ENCODE data around the gene ACRBP.

Gene ACRBP

GRCh38 chr12:6614513-6615172 lies 32.6 kb downstream of the ACRBP start:
- no peak for DNase-seq (ENCODE audit: extremely low spot score)
- TF ChIP-seq TARDBP (IDR thresholded peaks at IDR 0.05), result no peak
- no peak for TF ChIP-seq FOXM1 (IDR thresholded peaks at IDR 0.05; ENCODE audit: borderline replicate concordance)
- TF ChIP-seq HDGF (IDR thresholded peaks at IDR 0.05; ENCODE audit: borderline replicate concordance), result no peak
- TF ChIP-seq FOXK2 (IDR thresholded peaks at IDR 0.05), result no peak
- no peak for TF ChIP-seq ZNF384 (IDR thresholded peaks at IDR 0.05)
- no peak for TF ChIP-seq L3MBTL2 (conservative IDR thresholded peaks at IDR 0.05)
- TF ChIP-seq NFRKB (IDR thresholded peaks at IDR 0.05), result no peak
- no peak for TF ChIP-seq ELF4 (IDR thresholded peaks at IDR 0.05)
- no peak for TF ChIP-seq PKNOX1 (IDR thresholded peaks at IDR 0.05)
- no peak for TF ChIP-seq CTBP1 (IDR thresholded peaks at IDR 0.05; ENCODE audit: borderline replicate concordance)
- TF ChIP-seq BHLHE40 (IDR thresholded peaks at IDR 0.05; ENCODE audit: borderline replicate concordance), result no peak
- no peak for TF ChIP-seq SP1 (IDR thresholded peaks at IDR 0.05)
- TF ChIP-seq FOXA1 (IDR thresholded peaks at IDR 0.05), result no peak
- TF ChIP-seq LEF1 (IDR thresholded peaks at IDR 0.05; ENCODE audit: borderline replicate concordance), result no peak
- TF ChIP-seq ARNT (IDR thresholded peaks at IDR 0.05), result no peak
- TF ChIP-seq SUZ12 (IDR thresholded peaks at IDR 0.05), result no peak
- CTCF ChIA-PET, result interaction anchor here (0.6 to 2.3 kb wide), 10 partner anchors 9 to 238 kb away, joined by 3 to 11 read pairs (median 4); partner anchors contain the start of genes MLF2 and ZNF384
- POLR2A ChIA-PET, result interaction anchor here (0.8 to 3.7 kb wide), 8 partner anchors 13 to 238 kb away, joined by 3 to 39 read pairs (median 7); partner anchors contain the start of genes COPS7A, MLF2, MRPL51 and USP5

- CTCF ChIA-PET, result interaction anchor here (0.6 to 2.3 kb wide), 13 partner anchors 8 to 308 kb away, joined by 3 to 11 read pairs (median 4); partner anchors contain the start of genes MLF2, NOP2 and ZNF384
- DNase-seq (ENCODE audit: extremely low spot score), result peak; percentile 87
- 0 out of 2 replicates have a peak, but pooled peaks have one; percentile 57 for TF ChIP-seq HDGF (IDR thresholded peaks at IDR 0.05; ENCODE audit: borderline replicate concordance)
- no peak for TF ChIP-seq SP1 (IDR thresholded peaks at IDR 0.05)
- TF ChIP-seq L3MBTL2 (conservative IDR thresholded peaks at IDR 0.05), result no peak; the same call in 1 of the 2 replicates
- no peak for TF ChIP-seq ARNT (IDR thresholded peaks at IDR 0.05)
- no peak for TF ChIP-seq PKNOX1 (IDR thresholded peaks at IDR 0.05)
- TF ChIP-seq ZNF384 (IDR thresholded peaks at IDR 0.05), result no peak
- no peak for TF ChIP-seq BHLHE40 (IDR thresholded peaks at IDR 0.05; ENCODE audit: borderline replicate concordance)
- no peak for TF ChIP-seq FOXM1 (IDR thresholded peaks at IDR 0.05; ENCODE audit: borderline replicate concordance)
- TF ChIP-seq FOXA1 (IDR thresholded peaks at IDR 0.05), result no peak
- no peak for TF ChIP-seq NFRKB (IDR thresholded peaks at IDR 0.05)
- no peak for TF ChIP-seq LEF1 (IDR thresholded peaks at IDR 0.05; ENCODE audit: borderline replicate concordance)
- TF ChIP-seq TARDBP (IDR thresholded peaks at IDR 0.05), result peak; percentile 92
- POLR2A ChIA-PET, result interaction anchor here (0.7 to 3.7 kb wide), 12 partner anchors 13 to 329 kb away, joined by 3 to 39 read pairs (median 6); partner anchors contain the start of genes C12orf57, COPS7A, GAPDH and MLF2
These were observed 33.3 kb downstream of the ACRBP start for GRCh38 chr12:6613776-6614512.

- ChIA-PET POLR2A (interaction anchor here (0.6 to 3.7 kb wide), 21 partner anchors 10 to 330 kb away, joined by 3 to 39 read pairs (median 4); partner anchors contain the start of genes C12orf57, COPS7A, GAPDH and MLF2), CTCF (interaction anchor here (0.6 to 2.3 kb wide), 7 partner anchors 42 to 196 kb away, joined by 3 to 11 read pairs (median 4); partner anchors contain the start of genes NOP2 and ZNF384)
- DNase-seq (ENCODE audit: extremely low spot score), result no peak
- no peak for TF ChIP-seq SUZ12 (IDR thresholded peaks at IDR 0.05)
- TF ChIP-seq HDGF (IDR thresholded peaks at IDR 0.05; ENCODE audit: borderline replicate concordance), result no peak
- TF ChIP-seq PKNOX1 (IDR thresholded peaks at IDR 0.05), result no peak
- no peak for TF ChIP-seq TARDBP (IDR thresholded peaks at IDR 0.05)
- no peak for TF ChIP-seq FOXA1 (IDR thresholded peaks at IDR 0.05)
- no peak for TF ChIP-seq ZNF384 (IDR thresholded peaks at IDR 0.05)
- no peak for TF ChIP-seq BHLHE40 (IDR thresholded peaks at IDR 0.05; ENCODE audit: borderline replicate concordance)
- peak; percentile 76 for TF ChIP-seq L3MBTL2 (conservative IDR thresholded peaks at IDR 0.05)
These were observed 34.0 kb downstream of the ACRBP start for GRCh38 chr12:6613015-6613775.

GRCh38 chr12:6612652-6613014 lies 34.6 kb downstream of the ACRBP start:
- ChIA-PET CTCF (interaction anchor here (0.6 to 2.3 kb wide), 4 partner anchors 42 to 196 kb away, joined by 3 to 11 read pairs (median 4); no protein-coding TSS in a partner anchor), POLR2A (interaction anchor here (0.6 to 3.7 kb wide), 14 partner anchors 10 to 212 kb away, joined by 3 to 39 read pairs (median 4); partner anchors contain the start of genes COPS7A, MLF2, MRPL51 and NOP2)
- no peak for DNase-seq (ENCODE audit: extremely low spot score)
- TF ChIP-seq NFRKB (IDR thresholded peaks at IDR 0.05), result no peak
- TF ChIP-seq TARDBP (IDR thresholded peaks at IDR 0.05), result no peak
- TF ChIP-seq SP1 (IDR thresholded peaks at IDR 0.05), result no peak
- no peak for TF ChIP-seq ZNF384 (IDR thresholded peaks at IDR 0.05)
- no peak for TF ChIP-seq PKNOX1 (IDR thresholded peaks at IDR 0.05)
- no peak for TF ChIP-seq FOXK2 (IDR thresholded peaks at IDR 0.05)
- no peak for TF ChIP-seq HDGF (IDR thresholded peaks at IDR 0.05; ENCODE audit: borderline replicate concordance)
- TF ChIP-seq CTBP1 (IDR thresholded peaks at IDR 0.05; ENCODE audit: borderline replicate concordance), result no peak
- no peak for TF ChIP-seq FOXM1 (IDR thresholded peaks at IDR 0.05; ENCODE audit: borderline replicate concordance)
- TF ChIP-seq LEF1 (IDR thresholded peaks at IDR 0.05; ENCODE audit: borderline replicate concordance), result no peak
- no peak for TF ChIP-seq BHLHE40 (IDR thresholded peaks at IDR 0.05; ENCODE audit: borderline replicate concordance)
- TF ChIP-seq ELF4 (IDR thresholded peaks at IDR 0.05), result no peak
- no peak for TF ChIP-seq ARNT (IDR thresholded peaks at IDR 0.05)

Data from HEK293T (cell line).